Neural crest cell (in vitro differentiated cells): ENCODE data around the gene FNDC3B. TPM values are rescaled to one million over a fixed set of nuclear protein-coding genes. Genes with fewer than 3 reads are reported as not detected.
"Not testable (repeated sequence)": the region's sequence is repeated elsewhere in the genome, so short reads cannot be mapped to it uniquely, and the experiment has no call there.

Source experiments
- DNase-seq: peaks from one replicate; pipeline ENCODE4 v3.0.0; 2021; ENCODE audit warnings: low read depth, mixed read lengths, low spot score
- H3K27ac Mint-ChIP-seq: one replicate; pipeline ENCODE4 v1.8.0; 2021; ENCODE audit warnings: mild to moderate bottlenecking, mixed read lengths; ENCODE audit not compliant: unreplicated experiment
- H3K27me3 Mint-ChIP-seq: 2 replicates; pipeline ENCODE4 v1.8.0; 2021; ENCODE audit warnings: low read depth, mild to moderate bottlenecking, mixed read lengths
- H3K36me3 Mint-ChIP-seq: 2 replicates; pipeline ENCODE4 v1.8.0; 2021; ENCODE audit warnings: low read depth, mild to moderate bottlenecking, mixed read lengths
- H3K4me1 Mint-ChIP-seq: 2 replicates; pipeline ENCODE4 v1.8.0; 2021; ENCODE audit warnings: mixed read lengths
- H3K4me3 Mint-ChIP-seq: one replicate; pipeline ENCODE4 v1.8.0; 2021; ENCODE audit warnings: mild to moderate bottlenecking, mixed read lengths
- H3K9me3 Mint-ChIP-seq: 2 replicates; pipeline ENCODE4 v1.8.0; 2021; ENCODE audit warnings: mixed read lengths
- total RNA-seq: library from RNA; stranded (reverse); gene quantifications from 2 replicates; pipeline ENCODE4 v1.2.1, GENCODE V29; 2021
- TF ChIP-seq, protein P1 (sequence below): fragments of 200-600 bp; sonication (generic); conservative IDR thresholded peaks from 2 replicates; pipeline ENCODE4 v1.5.0; 2021; ENCODE audit warnings: antibody characterized with exemption, mild to moderate bottlenecking

FNDC3B gene
- total RNA-seq, 1 donor from 2014 or later: 41.5 TPM

DNA sequence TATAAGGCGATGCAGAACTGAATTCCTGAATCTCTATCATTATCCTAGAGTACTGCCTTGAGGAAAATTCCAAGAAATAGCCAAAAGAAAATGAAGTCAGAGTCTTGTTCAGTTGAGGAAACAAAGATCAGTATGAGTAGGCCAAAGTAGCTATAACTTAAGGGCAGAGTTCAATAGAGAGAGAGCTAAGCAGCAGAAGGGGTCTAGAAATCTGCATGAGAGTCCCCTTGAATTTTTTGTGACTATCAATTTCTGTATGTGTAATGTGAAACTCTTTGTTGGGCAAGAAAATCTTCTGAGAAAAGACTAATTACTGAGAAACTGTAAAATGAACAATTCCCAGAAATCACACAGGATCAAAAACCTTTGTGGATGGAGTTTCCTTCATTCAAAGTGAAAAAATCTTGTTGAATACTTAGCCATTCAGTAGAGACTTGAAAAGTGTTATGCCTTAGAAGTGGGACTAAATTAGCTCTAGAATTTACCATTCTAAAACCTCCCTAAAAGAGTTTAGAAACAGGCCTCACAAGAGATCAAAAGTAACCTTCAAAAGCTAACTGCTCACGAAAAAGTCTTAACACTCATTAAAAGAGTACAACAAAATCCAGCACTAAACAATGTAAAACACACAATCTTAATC, 43.1 kb upstream of the FNDC3B start:
- Mint-ChIP-seq H3K4me3 (no peak overlapping the region), H3K4me1 (peaks cover 6% of the 10 kb centered on the region), H3K36me3 (peaks cover 6% of the 10 kb centered on the region), H3K9me3 (peaks cover 8% of the 10 kb centered on the region), H3K27me3 (no peaks in the 10 kb centered on the region), H3K27ac (no peak overlapping the region)
- no peak for DNase-seq
- TF ChIP-seq, protein P1, sequence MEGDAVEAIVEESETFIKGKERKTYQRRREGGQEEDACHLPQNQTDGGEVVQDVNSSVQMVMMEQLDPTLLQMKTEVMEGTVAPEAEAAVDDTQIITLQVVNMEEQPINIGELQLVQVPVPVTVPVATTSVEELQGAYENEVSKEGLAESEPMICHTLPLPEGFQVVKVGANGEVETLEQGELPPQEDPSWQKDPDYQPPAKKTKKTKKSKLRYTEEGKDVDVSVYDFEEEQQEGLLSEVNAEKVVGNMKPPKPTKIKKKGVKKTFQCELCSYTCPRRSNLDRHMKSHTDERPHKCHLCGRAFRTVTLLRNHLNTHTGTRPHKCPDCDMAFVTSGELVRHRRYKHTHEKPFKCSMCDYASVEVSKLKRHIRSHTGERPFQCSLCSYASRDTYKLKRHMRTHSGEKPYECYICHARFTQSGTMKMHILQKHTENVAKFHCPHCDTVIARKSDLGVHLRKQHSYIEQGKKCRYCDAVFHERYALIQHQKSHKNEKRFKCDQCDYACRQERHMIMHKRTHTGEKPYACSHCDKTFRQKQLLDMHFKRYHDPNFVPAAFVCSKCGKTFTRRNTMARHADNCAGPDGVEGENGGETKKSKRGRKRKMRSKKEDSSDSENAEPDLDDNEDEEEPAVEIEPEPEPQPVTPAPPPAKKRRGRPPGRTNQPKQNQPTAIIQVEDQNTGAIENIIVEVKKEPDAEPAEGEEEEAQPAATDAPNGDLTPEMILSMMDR: no peak

DNA sequence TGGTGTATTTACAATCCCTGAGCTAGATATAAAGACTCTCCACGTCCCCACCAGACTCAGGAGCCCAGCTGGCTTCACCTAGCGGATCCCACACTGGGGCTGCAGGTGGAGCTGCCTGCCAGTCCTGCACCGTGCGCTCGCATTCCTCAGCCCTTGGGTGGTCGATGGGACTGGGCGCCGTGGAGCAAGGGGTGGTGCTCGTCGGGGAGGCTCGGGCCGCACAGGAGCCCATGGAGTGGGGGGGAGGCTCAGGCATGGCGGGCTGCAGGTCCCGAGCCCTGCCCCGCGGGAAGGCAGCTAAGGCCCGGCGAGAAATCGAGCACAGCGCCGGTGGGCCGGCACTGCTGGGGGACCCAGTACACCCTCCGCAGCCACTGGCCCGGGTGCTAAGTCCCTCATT, 40.6 kb upstream of the FNDC3B start:
- not testable (repeated sequence) for H3K4me1 Mint-ChIP-seq, H3K36me3 Mint-ChIP-seq, H3K27ac Mint-ChIP-seq, DNase-seq, H3K27me3 Mint-ChIP-seq, H3K4me3 Mint-ChIP-seq
- peaks cover 12% of the 10 kb centered on the region for H3K9me3 Mint-ChIP-seq

- not testable (repeated sequence) for H3K4me1 Mint-ChIP-seq, H3K9me3 Mint-ChIP-seq, DNase-seq, H3K27me3 Mint-ChIP-seq, H3K36me3 Mint-ChIP-seq, H3K27ac Mint-ChIP-seq, H3K4me3 Mint-ChIP-seq
Measured at GRCh38 chr3:172001616-172002015, 37.8 kb upstream of the FNDC3B start.

DNA sequence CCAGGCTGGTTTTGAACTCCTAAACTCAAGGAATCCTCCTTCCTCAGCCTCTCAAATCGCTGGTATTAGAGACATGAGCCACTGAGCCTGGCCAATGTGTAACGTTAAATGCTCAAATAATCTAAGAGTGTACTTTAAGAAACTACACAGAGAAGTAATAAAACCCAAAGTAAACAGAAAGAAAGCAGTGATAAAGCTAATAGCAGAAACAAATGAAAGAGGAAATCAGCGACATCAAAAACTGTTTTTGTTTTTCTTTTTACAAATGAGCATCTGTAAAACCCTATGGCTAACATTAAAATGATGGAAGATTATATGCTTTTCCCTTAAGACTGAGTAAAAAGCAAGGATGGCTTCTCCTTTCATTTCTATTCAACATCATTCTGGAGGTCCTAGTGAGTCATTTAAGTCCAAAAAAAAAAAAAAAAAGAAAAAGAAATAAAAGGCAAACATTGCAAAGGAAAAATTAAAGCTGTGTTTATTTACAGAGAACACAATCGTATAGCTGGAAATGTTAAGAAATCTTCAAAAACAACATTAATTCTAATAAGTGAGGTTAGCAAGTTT, 36.8 kb upstream of the FNDC3B start:
- Mint-ChIP-seq H3K4me1 (no peaks in the 10 kb centered on the region), H3K9me3 (peaks cover 7% of the 10 kb centered on the region), H3K27me3 (no peaks in the 10 kb centered on the region), H3K4me3 (no peak overlapping the region), H3K36me3 (no peaks in the 10 kb centered on the region), H3K27ac (no peak overlapping the region)
- no peak for DNase-seq
- TF ChIP-seq, protein P1: no peak

GRCh38 chr3:172003146-172003545, 36.2 kb upstream of the FNDC3B start:
- H3K27me3 Mint-ChIP-seq: no peaks in the 10 kb centered on the region
- no peak overlapping the region for H3K27ac Mint-ChIP-seq
- H3K4me3 Mint-ChIP-seq: no peak overlapping the region
- no peaks in the 10 kb centered on the region for H3K36me3 Mint-ChIP-seq
- no peak for DNase-seq
- H3K4me1 Mint-ChIP-seq: no peaks in the 10 kb centered on the region
- TF ChIP-seq, protein P1: no peak
- peaks cover 7% of the 10 kb centered on the region for H3K9me3 Mint-ChIP-seq

DNA sequence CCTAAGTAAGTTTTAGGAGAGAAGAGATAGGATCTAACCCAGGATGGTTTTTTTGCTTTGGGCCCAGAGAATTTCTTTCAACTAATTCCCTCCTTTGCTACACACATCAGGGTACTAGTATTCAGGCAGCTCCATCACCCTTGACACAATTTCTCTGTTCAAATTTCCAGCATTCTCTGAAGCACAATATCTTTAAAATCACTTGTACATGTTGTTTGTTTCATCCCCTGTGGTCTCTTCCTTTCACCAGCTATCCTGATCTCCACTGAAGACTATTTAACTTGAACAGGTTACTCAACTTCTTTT, 32.4 kb upstream of the FNDC3B start:
- peaks cover 15% of the 10 kb centered on the region for H3K4me1 Mint-ChIP-seq
- no peaks in the 10 kb centered on the region for H3K9me3 Mint-ChIP-seq
- no peaks in the 10 kb centered on the region for H3K27me3 Mint-ChIP-seq
- no peak overlapping the region for H3K27ac Mint-ChIP-seq
- DNase-seq: no peak
- H3K36me3 Mint-ChIP-seq: no peaks in the 10 kb centered on the region
- TF ChIP-seq, protein P1: no peak
- no peak overlapping the region for H3K4me3 Mint-ChIP-seq
